GM19043 (cell line): ENCODE measurements around the gene TAP1.
A peak's percentile ranks its signal among the peaks of the same experiment; 100 is the strongest.
"Not testable (repeated sequence)": the region's sequence is repeated elsewhere in the genome, so short reads cannot be mapped to it uniquely, and the experiment has no call there.

Source experiments
- ATAC-seq: cut with Tn5 transposase; IDR thresholded peaks from one replicate; pipeline ENCODE4 v1.9.1; 2021; ENCODE audit warnings: low read depth; ENCODE audit not compliant: unreplicated experiment

Gene TAP1, protein sequence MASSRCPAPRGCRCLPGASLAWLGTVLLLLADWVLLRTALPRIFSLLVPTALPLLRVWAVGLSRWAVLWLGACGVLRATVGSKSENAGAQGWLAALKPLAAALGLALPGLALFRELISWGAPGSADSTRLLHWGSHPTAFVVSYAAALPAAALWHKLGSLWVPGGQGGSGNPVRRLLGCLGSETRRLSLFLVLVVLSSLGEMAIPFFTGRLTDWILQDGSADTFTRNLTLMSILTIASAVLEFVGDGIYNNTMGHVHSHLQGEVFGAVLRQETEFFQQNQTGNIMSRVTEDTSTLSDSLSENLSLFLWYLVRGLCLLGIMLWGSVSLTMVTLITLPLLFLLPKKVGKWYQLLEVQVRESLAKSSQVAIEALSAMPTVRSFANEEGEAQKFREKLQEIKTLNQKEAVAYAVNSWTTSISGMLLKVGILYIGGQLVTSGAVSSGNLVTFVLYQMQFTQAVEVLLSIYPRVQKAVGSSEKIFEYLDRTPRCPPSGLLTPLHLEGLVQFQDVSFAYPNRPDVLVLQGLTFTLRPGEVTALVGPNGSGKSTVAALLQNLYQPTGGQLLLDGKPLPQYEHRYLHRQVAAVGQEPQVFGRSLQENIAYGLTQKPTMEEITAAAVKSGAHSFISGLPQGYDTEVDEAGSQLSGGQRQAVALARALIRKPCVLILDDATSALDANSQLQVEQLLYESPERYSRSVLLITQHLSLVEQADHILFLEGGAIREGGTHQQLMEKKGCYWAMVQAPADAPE

DNA sequence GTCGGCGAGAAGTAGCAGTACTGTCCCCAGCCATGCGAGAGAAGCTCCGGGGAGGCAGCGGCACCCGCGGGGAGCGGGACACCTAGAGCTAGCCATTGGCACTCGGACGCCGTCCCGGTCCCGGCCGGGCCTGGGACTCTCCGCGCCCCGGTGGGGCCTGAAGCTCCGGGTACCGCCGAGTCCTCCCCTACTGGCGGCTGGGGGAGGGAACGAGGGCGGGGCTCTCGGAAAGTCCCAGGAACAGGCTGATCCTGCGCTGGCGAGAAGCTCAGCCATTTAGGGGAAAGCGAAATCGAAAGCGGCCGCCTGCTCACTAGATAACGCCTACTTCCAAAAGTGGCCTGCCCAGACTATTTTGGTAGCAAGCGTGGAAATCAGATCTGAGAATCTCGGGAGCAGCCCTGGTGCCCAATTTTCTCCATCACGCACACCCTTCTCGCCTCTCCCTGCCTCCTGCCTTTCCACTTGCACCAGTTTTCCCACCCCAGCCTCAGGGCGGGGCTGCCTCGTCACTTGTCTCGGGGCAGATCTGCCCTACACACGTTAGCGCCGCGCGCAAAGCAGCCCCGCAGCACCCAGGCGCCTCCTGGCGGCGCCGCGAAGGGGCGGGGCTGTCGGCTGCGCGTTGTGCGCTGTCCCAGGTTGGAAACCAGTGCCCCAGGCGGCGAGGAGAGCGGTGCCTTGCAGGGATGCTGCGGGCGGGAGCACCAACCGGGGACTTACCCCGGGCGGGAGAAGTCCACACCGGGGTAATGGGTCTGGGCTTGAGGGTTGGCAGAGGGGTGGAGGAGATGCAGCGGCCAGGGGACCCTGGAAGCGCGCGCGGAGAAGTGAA lies at the start of gene TAP1, which contains the start of gene PSMB9:
TAP1 (minus strand) TSS at position 164 of the 835 bp plus-strand sequence; CDS start at position 96, 68 bp downstream.
PSMB9 (plus strand) TSS at position 652 of the 835 bp plus-strand sequence; CDS start at position 690, 38 bp downstream.
- ATAC-seq = peak; percentile 65

DNA sequence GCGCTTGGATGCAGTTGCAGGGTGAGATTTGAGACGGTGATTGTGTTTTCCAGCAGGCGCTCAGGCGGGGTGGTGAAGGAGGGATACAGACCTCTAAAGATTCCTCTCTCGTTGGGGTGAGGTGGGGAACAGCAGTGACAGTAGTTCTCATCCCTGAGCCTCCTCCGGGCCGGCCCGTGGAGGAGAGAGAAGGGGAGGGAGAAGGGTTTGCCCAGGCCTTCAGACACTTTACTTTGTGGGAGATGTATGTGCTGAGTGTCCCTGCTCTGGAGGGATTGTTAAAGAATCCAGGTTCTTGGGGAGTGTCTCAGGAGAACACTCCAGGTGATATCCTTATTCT lies 41.5 kb upstream of the TAP1 start:
- ATAC-seq = no peak

DNA sequence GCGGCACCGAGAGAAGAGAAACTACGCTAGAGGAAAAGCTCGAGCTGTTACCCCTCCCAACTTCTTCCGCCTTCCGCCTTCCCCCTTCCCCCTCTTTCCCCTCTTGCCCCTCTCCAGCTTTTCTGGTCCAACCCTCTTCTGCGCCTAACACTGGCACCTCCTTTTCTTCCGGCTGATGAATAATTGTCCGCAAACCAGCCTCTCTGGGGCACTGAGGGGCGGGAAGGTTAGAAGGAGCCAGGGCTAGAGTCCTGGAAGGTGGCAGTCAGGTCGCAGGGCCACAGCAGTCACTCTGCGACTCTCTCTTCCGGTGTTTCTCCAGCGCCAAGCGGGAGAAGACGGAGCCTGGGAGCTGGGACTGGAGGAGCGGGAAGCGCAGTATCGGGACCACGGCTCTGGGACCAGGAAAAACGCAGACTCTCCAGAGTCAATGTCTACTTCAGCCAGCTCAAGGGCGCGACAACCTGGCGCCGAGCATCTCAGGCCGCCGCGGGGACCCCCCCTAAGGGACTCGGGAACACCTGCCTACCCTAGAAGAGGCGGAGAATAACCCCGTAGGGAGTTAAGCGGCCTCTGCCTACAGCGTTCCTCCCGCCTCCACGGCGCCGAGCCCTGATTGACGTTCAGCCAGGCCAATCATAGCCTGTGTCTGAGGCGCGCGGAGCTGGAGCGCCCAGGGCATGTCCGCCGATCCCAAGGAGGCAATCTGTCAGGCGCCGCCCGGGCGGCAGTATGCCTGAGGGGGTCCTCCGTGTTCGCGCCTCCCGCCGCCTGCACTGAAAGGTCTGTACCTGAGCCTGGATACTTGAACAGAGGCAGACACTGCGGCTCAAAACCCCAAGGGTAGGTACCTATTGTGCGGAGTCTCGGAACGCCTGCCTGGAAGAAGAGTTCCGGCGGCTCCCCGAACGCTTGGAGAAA lies 40.8 kb upstream of the TAP1 start:
- peak; percentile 96 for ATAC-seq

GRCh38 chr6:32890831-32891230 lies 37.3 kb upstream of the TAP1 start:
- ATAC-seq = no peak

DNA sequence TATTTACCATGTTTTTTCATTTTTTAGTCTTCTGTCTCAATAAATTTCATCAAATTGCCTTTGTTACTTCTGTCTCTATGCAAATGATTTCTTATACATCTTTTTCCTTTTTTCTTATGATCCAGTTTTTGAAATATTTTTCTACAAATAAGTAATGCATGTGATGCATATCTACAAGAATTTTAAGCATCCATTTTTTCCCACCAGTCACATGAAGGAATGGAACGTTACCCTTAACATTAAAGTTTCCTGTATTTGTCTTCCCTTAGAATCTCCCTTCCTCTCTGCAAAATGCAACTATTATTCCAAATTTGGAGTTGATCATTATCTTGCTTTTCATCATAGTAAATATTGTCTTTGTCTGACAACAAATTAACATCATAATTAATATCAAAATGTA lies 36.0 kb upstream of the TAP1 start:
- ATAC-seq = no peak

DNA sequence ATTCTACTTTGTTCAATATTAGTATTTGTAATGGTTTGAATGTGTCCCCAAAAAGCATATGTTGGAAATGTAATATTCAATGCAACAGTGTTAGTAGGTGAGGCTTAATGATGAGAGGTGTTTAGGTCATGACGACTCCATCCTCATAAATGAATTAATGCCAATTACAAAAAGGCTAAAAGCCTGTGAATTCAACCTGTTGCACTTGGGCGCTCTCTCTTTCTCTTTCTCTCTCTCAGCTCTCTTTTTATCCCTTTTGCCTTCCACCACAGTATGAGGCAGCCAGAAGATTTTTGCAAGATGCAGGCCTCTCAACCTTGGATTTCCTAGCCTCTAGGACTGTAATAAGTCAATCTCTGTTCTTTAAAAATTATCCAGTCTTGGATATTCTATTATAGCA lies 35.1 kb upstream of the TAP1 start:
- no peak for ATAC-seq

GRCh38 chr6:32887616-32888015 lies 34.1 kb upstream of the TAP1 start:
- no peak for ATAC-seq

DNA sequence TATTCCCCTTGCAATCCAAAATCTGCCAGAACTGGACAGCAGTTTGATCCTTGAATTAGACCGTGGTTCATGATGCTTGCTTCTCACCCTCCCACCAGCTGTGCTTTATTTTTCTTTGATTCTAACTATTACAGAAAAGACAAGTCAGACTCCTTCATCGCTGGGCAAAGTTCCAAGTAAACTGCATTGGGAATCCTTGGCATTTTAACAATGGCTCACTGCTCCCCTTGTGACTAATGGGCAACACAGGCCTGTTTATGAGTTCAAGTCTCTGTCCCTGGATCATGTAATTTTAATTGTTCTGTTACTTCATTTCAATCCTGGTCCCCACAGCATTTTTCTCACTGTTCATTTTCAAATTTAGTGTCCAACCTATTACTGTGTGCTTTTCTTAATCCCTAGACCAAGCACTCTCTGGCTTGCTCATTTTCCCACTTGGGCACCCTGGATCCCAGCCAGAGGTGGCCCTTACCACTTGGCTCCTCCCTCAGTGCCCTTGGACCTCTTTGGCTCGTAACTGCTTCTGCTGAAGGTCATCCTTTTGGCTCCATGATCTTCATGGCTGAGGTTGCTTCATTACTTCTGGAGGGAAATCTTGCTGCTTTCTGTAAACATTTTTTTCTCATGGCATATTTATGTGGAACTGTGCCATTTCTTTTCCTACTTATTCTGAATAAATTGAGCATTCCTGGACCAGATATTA lies 33.3 kb upstream of the TAP1 start:
- ATAC-seq = no peak

GRCh38 chr6:32885698-32886286 lies 32.3 kb upstream of the TAP1 start:
- no peak for ATAC-seq

- ATAC-seq = no peak
Measured at GRCh38 chr6:32883789-32884188, 30.3 kb upstream of the TAP1 start.

- no peak for ATAC-seq
Measured at GRCh38 chr6:32882879-32883250, 29.4 kb upstream of the TAP1 start.

GRCh38 chr6:32880962-32881361 lies 27.5 kb upstream of the TAP1 start:
- not testable (repeated sequence) for ATAC-seq

- ATAC-seq = no peak
Measured at GRCh38 chr6:32879691-32880090, 26.2 kb upstream of the TAP1 start.

GRCh38 chr6:32876603-32877002 lies 23.1 kb upstream of the TAP1 start:
- no peak for ATAC-seq

DNA sequence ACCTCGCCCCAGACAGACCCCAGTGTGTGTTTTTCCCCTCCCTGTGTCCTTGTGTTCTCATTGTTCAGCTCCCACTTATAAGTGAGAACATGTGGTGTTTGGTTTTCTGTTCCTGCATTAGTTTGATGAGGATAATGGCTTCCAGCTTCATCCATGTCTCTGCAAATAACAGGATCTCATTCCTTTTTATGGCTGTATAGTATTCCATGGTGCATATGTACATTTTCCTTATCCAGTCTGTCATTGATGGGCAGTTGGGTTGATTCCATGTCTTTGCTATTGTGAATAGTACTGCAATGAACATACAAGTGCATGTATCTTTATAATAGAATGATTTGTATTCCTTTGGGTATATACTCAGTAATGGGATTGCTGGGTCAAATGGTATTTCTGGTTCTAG lies 20.4 kb upstream of the TAP1 start:
- not testable (repeated sequence) for ATAC-seq

DNA sequence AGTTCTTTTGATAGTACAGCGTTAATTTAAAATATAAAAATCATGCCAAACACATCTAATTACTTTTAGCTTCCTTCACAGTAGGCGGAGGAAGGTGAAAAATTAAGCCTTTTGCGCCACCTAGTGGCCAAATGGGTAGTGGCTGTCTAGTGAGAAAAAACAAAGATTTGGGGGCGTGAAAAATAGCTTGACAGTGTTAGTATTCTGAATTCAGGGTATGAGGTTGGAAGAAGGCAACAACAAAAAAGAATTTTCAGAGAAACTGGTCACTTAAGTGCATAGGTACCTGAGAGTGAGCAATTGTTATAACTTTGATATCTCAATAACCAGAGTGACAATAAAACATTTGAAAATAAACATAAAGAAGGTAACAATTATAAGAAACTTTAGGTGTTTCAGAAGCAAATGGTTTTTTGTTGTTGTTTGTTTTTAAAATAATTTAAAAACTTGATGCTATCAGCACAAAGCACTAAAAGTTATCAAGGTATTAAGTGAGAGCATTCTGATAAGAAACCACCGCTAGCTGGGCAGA lies 14.8 kb upstream of the TAP1 start:
- ATAC-seq = no peak

GRCh38 chr6:32867554-32868256 lies 14.2 kb upstream of the TAP1 start:
- ATAC-seq = no peak

GRCh38 chr6:32867022-32867477 lies 13.5 kb upstream of the TAP1 start:
- no peak for ATAC-seq
